Activated CD4-positive, alpha-beta T cell treated with anti-CD3 and anti-CD28 coated beads, Interleukin-2, amount 50 U/mL, for 16 hours (primary cell): ENCODE results near the gene PLA2G2E.
"Not testable (repeated sequence)": the region's sequence is repeated elsewhere in the genome, so short reads cannot be mapped to it uniquely, and the experiment has no call there.

Experiments
- DNase-seq: peaks from one replicate; pipeline ENCODE4 v3.0.0-alpha.2; 2020

Gene PLA2G2E

GRCh38 chr1:19880841-19881240 is 42.6 kb downstream of the PLA2G2E start:
- DNase-seq = not testable (repeated sequence)

DNA sequence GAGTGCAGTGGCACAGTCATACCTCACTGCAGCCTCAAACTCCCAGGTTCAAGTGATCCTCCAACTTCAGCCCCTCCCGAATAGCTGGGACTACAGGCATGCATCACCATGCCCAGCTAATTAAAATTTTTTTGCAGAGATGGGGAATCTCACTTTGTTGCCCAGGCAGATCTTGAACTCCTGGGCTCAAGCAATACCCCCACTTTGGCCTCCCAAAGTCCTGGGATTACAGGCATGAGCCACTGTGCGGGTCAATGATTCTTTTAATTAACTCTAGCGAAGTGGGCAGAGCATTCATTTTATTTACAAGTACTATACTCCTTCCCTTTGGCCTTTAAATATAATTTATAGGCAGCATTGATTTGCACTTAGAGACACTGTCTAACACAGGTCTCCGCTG is 43.8 kb downstream of the PLA2G2E start:
- no peak for DNase-seq

GRCh38 chr1:19879227-19879626 is 44.2 kb downstream of the PLA2G2E start:
- DNase-seq = no peak

GRCh38 chr1:19878637-19878985 is 44.8 kb downstream of the PLA2G2E start:
- DNase-seq = no peak

DNA sequence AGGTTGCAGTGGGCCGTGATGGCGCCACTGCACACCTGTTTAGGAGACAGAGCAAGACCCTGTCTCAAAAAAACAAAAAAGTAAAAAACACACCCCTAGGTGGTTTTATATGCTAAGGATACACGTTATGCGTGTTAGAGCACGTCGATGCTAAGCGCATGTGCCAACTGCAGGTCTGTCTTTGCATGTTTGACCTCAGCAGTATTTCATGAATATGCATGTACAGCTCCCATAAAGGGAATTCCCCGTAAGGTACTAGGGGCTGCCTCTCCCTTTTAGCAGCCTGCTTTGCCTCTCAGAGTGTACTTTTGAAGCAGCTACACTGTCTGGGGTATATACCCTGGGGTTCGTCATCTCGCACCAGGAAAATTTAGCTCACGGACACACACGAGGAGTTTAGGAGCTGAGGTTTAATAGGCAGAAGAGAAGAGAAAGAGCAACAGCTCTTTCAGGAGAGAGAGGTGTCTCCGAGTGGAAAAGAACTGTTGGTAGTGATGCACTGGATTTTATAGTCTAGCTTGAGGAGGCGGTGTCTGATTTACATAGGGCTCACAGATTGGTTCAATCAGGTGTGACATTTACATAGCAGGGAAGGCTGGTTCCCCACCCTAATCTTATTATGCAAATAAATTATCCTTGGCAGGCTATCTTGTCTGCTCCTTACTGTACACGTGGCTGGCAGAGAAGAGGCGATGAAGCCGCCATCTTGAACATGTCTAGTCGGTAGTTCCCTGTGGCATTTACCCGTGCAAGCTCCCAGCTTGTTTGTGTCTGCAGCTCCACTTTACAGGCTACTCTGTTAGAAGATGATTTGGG is 45.4 kb downstream of the PLA2G2E start:
- DNase-seq = no peak

GRCh38 chr1:19877181-19877750 is 46.2 kb downstream of the PLA2G2E start:
- DNase-seq = no peak

DNA sequence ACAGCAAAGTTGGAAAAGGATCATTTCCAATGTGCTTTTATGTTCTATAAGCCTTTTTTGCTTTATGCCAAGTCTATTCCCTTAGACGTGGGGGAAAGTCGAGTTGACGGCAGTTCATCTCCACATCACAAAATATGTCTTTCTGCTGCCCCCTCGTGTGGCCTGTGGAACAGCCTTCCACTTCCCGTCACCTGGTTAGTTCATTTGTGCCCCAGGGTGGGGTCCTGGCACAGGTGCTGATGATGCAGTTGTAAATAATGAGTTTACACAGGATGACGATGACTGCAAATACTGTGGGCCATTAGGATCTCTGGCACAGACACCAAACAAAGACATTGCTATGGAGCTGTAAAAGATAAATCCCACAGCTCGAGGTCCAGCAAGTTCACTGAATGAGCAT is 51.2 kb downstream of the PLA2G2E start:
- DNase-seq = no peak
